H1 (cell line): ENCODE measurements around the gene HAO2. TPM values are rescaled to one million over a fixed set of nuclear protein-coding genes. Genes with fewer than 3 reads are reported as not detected.

Experiments
- CTCF ChIA-PET: fragments of 300-600 bp; sonication (Branson Sonifier 250); formaldehyde crosslinking; loops from one replicate; lab custom pipeline; 2021; ENCODE audit not compliant: partially characterized antibody; lab: Charles Lee
- POLR2A ChIA-PET: fragments of 300-600 bp; sonication (Branson Sonifier 250); formaldehyde crosslinking; loops from one replicate; lab custom pipeline; 2021; ENCODE audit warnings: inconsistent platforms; ENCODE audit not compliant: partially characterized antibody; lab: Charles Lee
- DNase-seq, 2 experiments: peaks; one replicate each; pipeline versions ENCODE4 v3.0.0 to v3.0.0-alpha.2; 2010 to 2022; ENCODE audit warnings: low spot score in 2 of 2, low read depth in 1 of 2, mixed read lengths in 1 of 2
- FAIRE-seq: peaks from 2 replicates; lab custom pipeline; 2011; peaks lifted over from hg19 to GRCh38; lab: Jason Lieb, UNC
- H2AFZ ChIP-seq: 2 replicates; pipeline ENCODE4 v1.8.1; 2012; ENCODE audit warnings: low read length, inconsistent platforms
- H2AK5ac ChIP-seq: 2 replicates; pipeline ENCODE4 v1.6.1; 2013; ENCODE audit warnings: low read depth, low read length
- H2BK120ac ChIP-seq: replicated peaks from 2 replicates; pipeline ENCODE3; 2013; ENCODE audit warnings: low read depth, low read length, inconsistent platforms
- H2BK12ac ChIP-seq: 2 replicates; pipeline ENCODE4 v1.6.1; 2013; ENCODE audit warnings: low read depth, low read length
- H2BK15ac ChIP-seq: 2 replicates; pipeline ENCODE4 v1.6.1; 2013; ENCODE audit warnings: low read length
- H2BK20ac ChIP-seq: 2 replicates; pipeline ENCODE4 v1.6.1; 2013; ENCODE audit warnings: low read length
- H2BK5ac ChIP-seq: 2 replicates; pipeline ENCODE4 v1.6.1; 2013; ENCODE audit warnings: low read depth, low read length
- H3K14ac ChIP-seq: 2 replicates; pipeline ENCODE4 v1.6.1; 2013; ENCODE audit warnings: inconsistent platforms; ENCODE audit not compliant: insufficient read length
- H3K18ac ChIP-seq: 2 replicates; pipeline ENCODE4 v1.6.1; 2013; ENCODE audit warnings: low read length; ENCODE audit errors: extremely low read depth
- H3K23ac ChIP-seq: 2 replicates; pipeline ENCODE4 v1.6.1; 2013; ENCODE audit warnings: inconsistent platforms; ENCODE audit not compliant: insufficient read length
- H3K23me2 ChIP-seq: 2 replicates; pipeline ENCODE4 v1.6.1; 2013; ENCODE audit warnings: low read depth, low read length
- H3K27ac ChIP-seq: 2 replicates; pipeline ENCODE4 v1.6.1; 2011; ENCODE audit warnings: low read depth, low read length, inconsistent platforms
- H3K27me3 ChIP-seq, 4 experiments: replicated peaks in 1 of 4; 1 replicate in 1 of 4; 2 replicates in 3 of 4; pipeline versions ENCODE4 v1.6.1 to v1.8.1; 2011 to 2013; ENCODE audit warnings: low read length in 3 of 4, mild to moderate bottlenecking in 3 of 4, inconsistent platforms in 2 of 4, mixed read lengths in 2 of 4, moderate library complexity in 1 of 4; ENCODE audit not compliant: control insufficient read depth in 3 of 4, insufficient read depth in 3 of 4; ENCODE audit errors: extremely low read depth in 1 of 4
- H3K36me3 ChIP-seq, 4 experiments: 2 replicates each; pipeline versions ENCODE4 v1.6.1 to v1.8.1; 2011 to 2013; ENCODE audit warnings: mild to moderate bottlenecking in 4 of 4, low read length in 3 of 4, moderate library complexity in 2 of 4, control low read depth in 1 of 4, inconsistent platforms in 1 of 4; ENCODE audit not compliant: insufficient read depth in 4 of 4, control insufficient read depth in 2 of 4
- H3K4ac ChIP-seq: replicated peaks from 2 replicates; pipeline ENCODE3; 2013; ENCODE audit warnings: low read length, low read depth, mixed read lengths, inconsistent platforms; ENCODE audit not compliant: insufficient read length
- H3K4me1 ChIP-seq, 4 experiments: replicated peaks in 1 of 4; 1 replicate in 1 of 4; 2 replicates in 3 of 4; pipeline versions ENCODE4 v1.6.1 to v1.8.1; 2011 to 2013; ENCODE audit warnings: low read length in 3 of 4, inconsistent platforms in 2 of 4, mixed read lengths in 1 of 4; ENCODE audit not compliant: insufficient read depth in 4 of 4, control insufficient read depth in 3 of 4
- H3K4me2 ChIP-seq, 2 experiments: 2 replicates each; pipeline versions ENCODE4 v1.6.1 to v1.8.1; 2011 to 2013; ENCODE audit warnings: low read depth in 2 of 2, low read length in 2 of 2, control low read depth in 1 of 2, inconsistent platforms in 1 of 2, mild to moderate bottlenecking in 1 of 2; ENCODE audit not compliant: insufficient read depth in 1 of 2
- H3K4me3 ChIP-seq, 4 experiments: fragments of 200-600, 300-600 bp in 1 of 4; sonication (generic), shearing (Covaris generic), sonication (Bioruptor Twin) in 1 of 4; 2 replicates each; pipeline versions ENCODE4 v1.5.1 to v1.8.1; 2011 to 2016; ENCODE audit warnings: low read length in 4 of 4, low read depth in 3 of 4, control low read depth in 2 of 4, inconsistent platforms in 2 of 4, mild to moderate bottlenecking in 2 of 4, mixed read lengths in 1 of 4, moderate library complexity in 1 of 4; ENCODE audit not compliant: insufficient read depth in 2 of 4; ENCODE audit errors: extremely low read depth in 1 of 4
- H3K56ac ChIP-seq: replicated peaks from 2 replicates; pipeline ENCODE3; 2013; ENCODE audit warnings: low read depth, mild to moderate bottlenecking, mixed read lengths, low read length, inconsistent platforms; ENCODE audit not compliant: insufficient read length
- H3K79me1 ChIP-seq: 2 replicates; pipeline ENCODE4 v1.6.1; 2013; ENCODE audit warnings: low read depth, low read length, control low read depth
- H3K79me2 ChIP-seq, 2 experiments: 2 replicates each; pipeline versions ENCODE4 v1.6.1 to v1.8.1; 2012 to 2013; ENCODE audit warnings: low read length in 2 of 2, mild to moderate bottlenecking in 2 of 2, inconsistent platforms in 1 of 2; ENCODE audit not compliant: insufficient read depth in 2 of 2, control insufficient read depth in 1 of 2
- H3K9ac ChIP-seq, 4 experiments: replicated peaks in 1 of 4; 1 replicate in 1 of 4; 2 replicates in 3 of 4; pipeline versions ENCODE4 v1.6.1 to v1.8.1; 2011 to 2013; ENCODE audit warnings: low read depth in 3 of 4, low read length in 3 of 4, control low read depth in 2 of 4, mild to moderate bottlenecking in 2 of 4, moderate library complexity in 2 of 4, inconsistent platforms in 1 of 4; ENCODE audit errors: extremely low read depth in 1 of 4
- H3K9me3 ChIP-seq, 2 experiments: 2 replicates each; pipeline versions ENCODE4 v1.6.1 to v1.8.1; 2012 to 2013; ENCODE audit warnings: mild to moderate bottlenecking in 2 of 2, moderate library complexity in 2 of 2, control low read depth in 1 of 2, inconsistent platforms in 1 of 2, low read depth in 1 of 2, low read length in 1 of 2, mixed read lengths in 1 of 2; ENCODE audit not compliant: insufficient read depth in 2 of 2
- H4K20me1 ChIP-seq, 2 experiments: replicated peaks in 1 of 2; 2 replicates each; pipeline versions ENCODE3 to v1.8.1; 2011 to 2013; ENCODE audit warnings: inconsistent platforms in 2 of 2, low read length in 2 of 2, mild to moderate bottlenecking in 1 of 2; ENCODE audit not compliant: insufficient read depth in 2 of 2, control insufficient read depth in 1 of 2
- H4K5ac ChIP-seq: 2 replicates; pipeline ENCODE4 v1.6.1; 2013; ENCODE audit warnings: low read length, low read depth, mixed read lengths, inconsistent platforms; ENCODE audit not compliant: insufficient read length
- H4K8ac ChIP-seq: 2 replicates; pipeline ENCODE4 v1.8.0; 2013; ENCODE audit warnings: mild to moderate bottlenecking, moderate library complexity, low read length, inconsistent platforms; ENCODE audit not compliant: insufficient read depth; ENCODE audit errors: extremely low read depth
- H4K91ac ChIP-seq: replicated peaks from 2 replicates; pipeline ENCODE3; 2013; ENCODE audit warnings: low read length, mixed read lengths, inconsistent platforms; ENCODE audit not compliant: insufficient read length
- CBX8 ChIP-seq: fragments of 300-800, 300-1000 bp; sonication (generic); IDR thresholded peaks from 2 replicates; pipeline ENCODE4 v1.7.1; 2016; ENCODE audit warnings: low read depth, low read length, borderline replicate concordance
- MAX ChIP-seq: IDR thresholded peaks from 2 replicates; pipeline ENCODE4 v1.6.1; 2012; ENCODE audit warnings: inconsistent platforms
- POLR2AphosphoS5 ChIP-seq: IDR thresholded peaks from 2 replicates; pipeline ENCODE4 v1.6.1; 2011; ENCODE audit warnings: low read depth, low read length
- RBBP5 ChIP-seq: IDR thresholded peaks from 2 replicates; pipeline ENCODE4 v1.7.1; 2012; ENCODE audit warnings: low read depth, mild to moderate bottlenecking, inconsistent platforms, low read length, moderate library complexity, borderline replicate concordance
- RFX5 ChIP-seq: IDR thresholded peaks from 2 replicates; pipeline ENCODE4 v1.6.1; 2011; ENCODE audit warnings: low read depth, low read length, improper control_type of control experiment, borderline replicate concordance
- SIX5 ChIP-seq: IDR thresholded peaks from 2 replicates; pipeline ENCODE4 v1.6.1; 2011; ENCODE audit warnings: mild to moderate bottlenecking, low read depth, low read length
- SRF ChIP-seq: IDR thresholded peaks from 2 replicates; pipeline ENCODE4 v1.6.1; 2011; ENCODE audit warnings: mild to moderate bottlenecking, low read depth, low read length, moderate library complexity
- WGBS, 2 experiments: shearing (Covaris generic) in 1 of 2; methylation state at CpG; one replicate each; pipeline versions ENCODE4 v1.1.6 to v1.1.7; 2013 to 2015; ENCODE audit warnings: low lambda C conversion rate in 2 of 2, mixed read lengths in 2 of 2, inconsistent platforms in 1 of 2, low coverage in 1 of 2, missing lambda C conversion rate in 1 of 2; ENCODE audit not compliant: insufficient replicate concordance in 2 of 2, insufficient coverage in 1 of 2, insufficient read length in 1 of 2; ENCODE audit errors: extremely low coverage in 1 of 2, missing lambda C conversion rate in 1 of 2; 5-methylcytosine and 5-hydroxymethylcytosine counted together
- polyA plus RNA-seq, 7 experiments: library from polyadenylated mRNA; depleted of rRNA in 3 of 7; stranded (reverse) in 5 of 7; unstranded in 2 of 7; fragments of >200 nt in 5 of 7; fragments of 200-250 nt in 2 of 7; gene quantifications; 1 replicate in 5 of 7; 2 replicates in 1 of 7; 4 replicates in 1 of 7; pipeline versions ENCODE4 v1.2.1 to v1.2.3, GENCODE V29; 2011 to 2013; ENCODE audit warnings: missing spikeins in 2 of 7, mixed read lengths in 2 of 7
- total RNA-seq: library from RNA; stranded (reverse); fragmentation: NEBNext Ultra II Directional; extraction: Animal tissue kit (Norgen Biotek cat#: 25700); gene quantifications from 2 replicates; pipeline ENCODE4 v1.2.1, GENCODE V29; 2021

HAO2 gene
- total and polyA plus RNA-seq, 2 of the 8 experiments (the other 6 are each of a cell fraction or from before 2014, with no cell fraction given) = not detected

- H3K79me1 ChIP-seq = no peaks in the 10 kb centered on the region
- no peak overlapping the region; a peak in 1 of 7 replicates for H3K9ac ChIP-seq
- peak overlapping the region; percentile 45 for H4K91ac ChIP-seq
- no peak for FAIRE-seq
- peak overlapping the region; percentile 62; the same call in 1 of the 2 replicates for H3K18ac ChIP-seq
- no peak overlapping the region for H3K14ac ChIP-seq
- peak overlapping the region; percentile 21 for H2BK120ac ChIP-seq
- no peak overlapping the region; the same call in 1 of the 2 replicates for H3K27ac ChIP-seq
- DNase-seq = no peak
- ChIA-PET POLR2A (interaction anchor here (1.5 to 2.0 kb wide), 2 partner anchors 14 to 31 kb away, joined by 3 to 4 read pairs; no protein-coding TSS in a partner anchor), CTCF (interaction anchor here (1.8 to 4.1 kb wide), 3 partner anchors 14 to 36 kb away, joined by 7 to 22 read pairs (median 7); no protein-coding TSS in a partner anchor)
- H2BK12ac ChIP-seq = peak overlapping the region; percentile 97
- H3K23me2 ChIP-seq = peaks cover 5% of the 10 kb centered on the region; the same call in 1 of the 2 replicates
- no peak overlapping the region for H2BK15ac ChIP-seq
- no peak overlapping the region for H3K4me3 ChIP-seq
- H3K4me2 ChIP-seq = no peak overlapping the region; a peak in 1 of 4 replicates
- no peak overlapping the region for H3K4ac ChIP-seq
- H3K23ac ChIP-seq = no peak overlapping the region
- WGBS, 2 experiments = 85% methylated on average over 6 of the region's 6 CpGs; no CpG with 5 or more reads in 1 of the 2 experiments
- H4K5ac ChIP-seq = no peak overlapping the region
- peaks cover 0 to 6% of the 10 kb centered on the region in 2 experiments; a peak in 1 of 4 replicates for H3K9me3 ChIP-seq
- no peaks in the 10 kb centered on the region for H4K20me1 ChIP-seq
- H3K79me2 ChIP-seq = no peaks in the 10 kb centered on the region
- H3K27me3 ChIP-seq = no peaks in the 10 kb centered on the region; a peak in 5 of 7 replicates
- peaks cover 16 to 43% (median 27%) of the 10 kb centered on the region in 4 experiments for H3K4me1 ChIP-seq
- peak overlapping the region; percentile 86; the same call in 1 of the 2 replicates for H2BK5ac ChIP-seq
- no peak overlapping the region for H4K8ac ChIP-seq
- H2AK5ac ChIP-seq = peak overlapping the region; percentile 77; the same call in 1 of the 2 replicates
- TF ChIP-seq POLR2AphosphoS5 (no peak), CBX8 (no peak), MAX (no peak), SRF (no peak), RFX5 (no peak), SIX5 (no peak), RBBP5 (no peak)
- H2BK20ac ChIP-seq = 0 out of 2 replicates have a peak overlapping the region, but pooled peaks have one; percentile 72
- H2AFZ ChIP-seq = no peak overlapping the region
- H3K36me3 ChIP-seq = peaks cover 0 to 3% (median 0%) of the 10 kb centered on the region in 4 experiments; a peak in 2 of 8 replicates
- H3K56ac ChIP-seq = no peak overlapping the region
Measured at GRCh38 chr1:119331190-119331515, 37.4 kb upstream of the HAO2 start.
